Activated naive CD4-positive, alpha-beta T cell treated with anti-CD3 and anti-CD28 coated beads, Interleukin-2, amount 50 U/mL, for 16 hours (primary cell): ENCODE measurements around the gene ICA1L.

Experiments
- DNase-seq: peaks from one replicate; pipeline ENCODE4 v3.0.0-alpha.2; 2020

The ICA1L gene

DNA sequence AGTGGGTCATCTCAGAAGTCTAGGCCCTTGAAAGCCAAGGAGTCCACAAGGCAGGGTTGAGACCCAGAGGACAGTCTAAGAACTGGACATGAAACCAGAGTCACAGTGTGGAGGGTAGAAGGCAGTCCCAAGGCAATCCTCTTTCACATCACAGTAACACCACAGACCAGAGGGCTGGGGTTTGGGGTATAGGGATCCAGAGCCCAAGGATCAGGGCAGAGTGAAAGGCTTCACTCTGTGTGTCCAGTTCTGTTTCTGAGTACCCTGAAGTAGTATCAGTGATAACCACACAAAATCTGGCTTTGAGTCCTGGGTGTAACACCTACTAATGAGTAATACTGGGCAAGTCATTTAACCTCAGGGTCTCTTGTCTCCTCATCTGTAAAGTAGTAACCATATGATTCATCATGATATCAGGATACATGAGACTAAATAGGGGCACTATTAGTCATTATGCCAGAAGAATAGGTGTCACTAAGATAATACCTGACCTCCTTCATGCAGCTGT is 91.0 kb downstream of the ICA1L start:
- no peak for DNase-seq

GRCh38 chr2:202778217-202778616 is 93.3 kb downstream of the ICA1L start:
- DNase-seq: no peak

DNA sequence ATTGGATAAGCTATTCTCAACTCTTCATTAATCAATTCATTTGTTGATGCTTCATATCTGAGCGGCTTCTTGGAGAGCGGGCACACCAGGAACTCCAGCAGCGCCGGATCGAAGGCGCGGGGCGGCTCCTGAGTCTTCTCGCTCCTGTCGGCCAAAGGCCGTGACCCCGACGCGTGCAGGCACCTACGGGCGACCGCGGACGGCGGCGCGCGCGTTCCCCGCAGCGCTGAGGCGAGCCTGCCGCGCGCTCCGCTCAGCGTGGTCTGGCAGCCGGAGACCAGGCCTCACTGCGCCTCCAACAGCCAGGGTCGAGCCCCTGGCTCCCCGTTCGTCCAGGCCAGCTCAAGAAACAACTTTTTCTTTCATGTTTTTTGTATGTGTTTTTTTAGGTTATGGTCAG is 97.5 kb downstream of the ICA1L start:
- DNase-seq: no peak

GRCh38 chr2:202773301-202773973 is 98.1 kb downstream of the ICA1L start:
- no peak for DNase-seq

DNA sequence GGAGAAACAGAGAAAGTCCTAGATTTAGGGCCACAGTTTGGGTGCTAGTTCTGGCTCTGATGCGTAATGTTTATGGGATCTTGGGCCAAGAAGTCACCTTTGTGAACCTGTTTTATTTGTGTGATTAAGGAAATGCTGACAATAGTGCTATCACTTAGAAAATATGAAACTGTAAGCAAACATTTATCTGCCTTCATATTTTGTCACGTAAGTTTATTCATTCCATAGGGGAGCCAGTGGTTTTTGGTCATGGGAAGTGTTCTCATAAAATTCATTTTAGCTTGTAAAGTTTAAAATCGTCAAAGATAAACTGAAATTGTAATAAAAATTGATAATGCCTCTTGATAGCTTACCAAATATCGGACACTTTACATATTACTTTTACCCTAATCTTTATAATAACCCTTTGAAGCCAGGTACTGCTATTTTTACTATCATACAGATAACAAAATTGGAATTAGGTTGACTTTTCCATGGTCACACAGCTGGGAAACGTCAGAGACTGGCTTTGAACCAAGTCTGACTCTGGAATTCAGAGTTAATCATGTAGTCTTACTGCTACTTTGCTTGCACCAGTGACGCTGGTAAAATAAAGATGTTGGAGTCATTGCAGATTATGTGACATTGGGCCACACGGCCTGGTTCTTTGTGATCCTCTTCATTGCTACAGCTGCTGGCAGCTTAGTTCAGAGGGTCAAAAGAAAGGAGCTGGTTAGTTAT is 99.7 kb downstream of the ICA1L start:
- no peak for DNase-seq

DNA sequence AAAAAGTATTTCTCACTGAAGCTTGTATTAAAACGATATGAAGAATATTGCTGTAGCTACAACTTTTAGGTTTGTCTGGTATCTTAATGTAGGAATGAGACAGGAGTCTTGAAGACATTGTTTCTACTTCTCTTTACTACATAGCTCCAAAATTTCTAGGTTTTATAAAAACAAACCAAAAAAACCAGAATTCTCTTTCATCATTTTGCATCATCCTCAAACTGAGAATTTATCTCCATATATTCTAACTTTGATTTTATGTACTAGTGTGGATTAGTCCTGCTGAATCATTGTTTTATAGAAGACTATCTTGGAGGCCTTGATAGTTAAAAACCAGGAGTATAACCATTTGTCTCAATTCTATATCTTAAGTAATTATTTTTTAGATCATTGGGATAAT is 100.2 kb downstream of the ICA1L start:
- DNase-seq: no peak

GRCh38 chr2:202769201-202769600 is 102.4 kb downstream of the ICA1L start:
- no peak for DNase-seq

GRCh38 chr2:202768273-202768672 is 103.3 kb downstream of the ICA1L start:
- DNase-seq: no peak

DNA sequence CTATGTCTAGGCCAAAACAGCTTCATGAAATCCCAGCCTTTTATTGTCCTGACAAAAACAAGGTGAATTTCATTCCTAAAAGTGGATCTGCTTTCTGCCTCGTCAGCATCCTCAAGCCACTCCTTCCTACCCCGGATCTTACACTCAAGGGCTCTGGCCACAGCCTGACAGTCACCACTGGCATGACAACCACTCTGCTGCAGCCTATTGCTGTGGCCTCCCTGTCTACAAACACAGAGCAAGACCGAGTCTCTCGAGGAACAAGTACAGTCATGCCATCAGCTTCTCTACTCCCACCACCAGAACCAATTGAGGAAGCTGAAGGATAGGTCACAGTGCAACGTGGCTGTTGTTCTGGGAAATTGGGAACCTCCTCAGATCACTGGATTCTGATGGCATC is 106.1 kb downstream of the ICA1L start:
- DNase-seq: no peak

- no peak for DNase-seq
Measured at GRCh38 chr2:202764991-202765390, 106.6 kb downstream of the ICA1L start.

DNA sequence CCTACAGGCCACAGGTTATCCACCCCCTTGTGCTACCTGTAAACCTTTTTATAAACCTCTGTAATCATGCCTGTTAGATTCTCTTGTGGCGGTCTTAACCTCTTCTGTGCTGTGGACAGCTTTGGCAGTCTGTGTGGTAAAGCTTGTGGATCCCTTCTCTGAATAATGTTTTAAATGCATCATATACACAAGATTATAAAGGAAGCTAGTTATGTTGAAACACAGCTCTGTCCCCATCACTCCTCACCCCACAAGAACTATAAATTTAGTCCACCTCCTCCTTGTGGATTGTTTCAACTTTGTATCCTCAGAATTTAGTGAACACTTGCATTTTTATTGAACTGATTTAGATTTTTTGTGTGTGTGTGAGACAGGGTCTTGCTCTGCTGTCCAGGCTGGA is 107.7 kb downstream of the ICA1L start:
- no peak for DNase-seq

- no peak for DNase-seq
Measured at GRCh38 chr2:202762556-202762955, 109.0 kb downstream of the ICA1L start.

GRCh38 chr2:202760848-202761247 is 110.7 kb downstream of the ICA1L start:
- no peak for DNase-seq

GRCh38 chr2:202758604-202759003 is 113.0 kb downstream of the ICA1L start:
- no peak for DNase-seq

DNA sequence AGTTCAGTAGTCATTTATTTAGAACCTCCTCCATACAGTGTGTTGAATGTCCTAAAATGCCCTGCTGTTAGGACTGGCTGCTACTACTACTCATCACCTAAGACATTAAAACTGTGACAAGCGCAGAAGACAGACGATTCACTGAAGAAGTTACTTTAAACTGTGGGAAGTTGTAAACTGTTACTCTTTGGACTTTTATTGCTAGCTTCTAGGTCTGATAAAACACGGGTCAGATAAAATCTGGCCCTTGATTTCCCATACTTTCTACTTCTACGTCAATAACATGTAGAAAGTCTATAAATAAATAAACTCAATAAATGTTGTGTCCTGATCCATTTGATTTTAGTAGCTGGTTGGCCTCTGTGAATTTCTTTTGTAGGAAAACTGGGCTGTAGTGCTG is 113.4 kb downstream of the ICA1L start:
- DNase-seq: no peak

DNA sequence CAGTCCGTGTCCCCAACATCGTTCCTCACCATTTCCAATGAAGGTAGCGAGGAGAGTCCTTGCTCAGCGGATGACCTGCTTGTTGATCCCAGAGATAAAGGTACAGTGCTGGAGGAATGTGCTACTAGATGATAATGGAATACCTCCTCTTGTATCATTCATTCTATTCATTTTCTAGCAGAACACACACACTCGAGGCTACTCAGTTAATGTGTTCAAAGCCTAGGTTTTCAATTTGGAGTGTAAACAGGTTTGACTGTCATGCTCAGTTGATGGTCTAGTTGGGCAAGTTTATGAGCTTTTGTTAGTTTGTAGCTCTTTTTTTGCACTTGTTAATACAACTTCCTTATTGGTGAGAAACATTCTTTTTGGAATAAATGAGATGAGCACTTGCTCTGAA is 114.2 kb downstream of the ICA1L start:
- no peak for DNase-seq

DNA sequence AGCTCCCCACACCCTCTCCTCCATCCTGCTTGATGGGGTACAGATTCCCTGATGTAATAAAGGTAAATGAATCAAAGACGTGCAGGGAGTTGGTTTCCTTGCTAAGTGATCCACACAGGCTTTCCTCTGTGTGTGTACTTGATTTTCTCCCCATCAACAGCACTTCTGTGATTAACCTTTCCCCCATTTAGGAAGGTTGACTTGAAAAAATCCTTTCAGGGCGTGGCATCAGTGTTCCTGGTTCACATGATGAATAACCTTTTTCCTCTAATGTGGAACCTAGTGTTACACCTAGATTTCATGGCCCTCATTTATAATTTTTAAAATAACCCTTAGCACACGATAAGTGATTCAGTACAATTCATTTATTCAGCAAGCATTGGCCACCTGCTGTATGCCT is 115.0 kb downstream of the ICA1L start:
- no peak for DNase-seq

GRCh38 chr2:202754936-202755335 is 116.6 kb downstream of the ICA1L start:
- DNase-seq: no peak

DNA sequence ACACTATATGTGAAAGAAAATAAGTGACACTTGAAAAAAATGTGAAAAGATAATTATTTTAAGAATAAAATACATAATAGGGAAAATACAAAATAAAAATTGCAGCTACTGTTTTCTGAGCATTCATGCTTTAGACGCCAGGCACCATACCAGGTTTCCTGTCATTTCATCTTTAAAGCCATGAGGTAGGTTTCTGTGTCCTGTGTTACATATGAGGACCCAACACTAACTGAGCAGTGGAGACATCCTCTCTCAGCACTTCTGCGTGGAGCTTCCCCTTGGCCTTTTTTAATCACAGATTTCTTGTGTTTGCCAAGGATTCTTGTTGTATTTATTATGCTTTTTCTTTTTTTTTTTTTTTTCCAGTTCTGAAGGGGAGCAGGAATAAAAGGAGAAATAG is 119.5 kb downstream of the ICA1L start:
- DNase-seq: no peak

GRCh38 chr2:202750763-202751427 is 120.7 kb downstream of the ICA1L start:
- no peak for DNase-seq

DNA sequence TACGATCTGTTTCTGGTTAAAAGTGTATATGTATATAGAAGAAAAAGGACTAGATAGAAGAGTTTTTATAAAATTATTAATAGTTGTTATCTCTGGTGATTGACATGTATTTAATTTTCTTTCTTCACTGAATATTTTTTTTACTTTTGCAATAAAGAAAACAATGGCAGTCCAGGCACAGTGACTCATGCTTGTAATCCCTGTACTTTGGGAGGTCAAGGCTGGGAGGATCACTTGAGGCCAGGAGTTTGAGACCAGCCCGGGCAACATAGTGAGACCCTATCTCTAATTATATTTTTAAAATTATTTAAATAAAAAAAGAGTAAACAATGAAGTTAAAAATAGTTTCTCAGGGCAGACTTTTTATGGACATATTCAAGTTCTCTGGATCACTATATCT is 122.1 kb downstream of the ICA1L start:
- DNase-seq: no peak

GRCh38 chr2:202743613-202744012 is 128.0 kb downstream of the ICA1L start:
- DNase-seq: no peak

- no peak for DNase-seq
Measured at GRCh38 chr2:202736826-202737225, 134.7 kb downstream of the ICA1L start.

GRCh38 chr2:202726070-202726469 is 145.5 kb downstream of the ICA1L start:
- DNase-seq: no peak
